ENCODE measurements around the gene TSSC4. TPM values are rescaled to one million over a fixed set of nuclear protein-coding genes. Genes with fewer than 3 reads are reported as not detected.
A peak's percentile ranks its signal among the peaks of the same experiment; 100 is the strongest.

TSSC4 gene
- total RNA-seq, 4 donors from 2014 or later: 37.5 to 62.3 (median 45.1) TPM

DNA sequence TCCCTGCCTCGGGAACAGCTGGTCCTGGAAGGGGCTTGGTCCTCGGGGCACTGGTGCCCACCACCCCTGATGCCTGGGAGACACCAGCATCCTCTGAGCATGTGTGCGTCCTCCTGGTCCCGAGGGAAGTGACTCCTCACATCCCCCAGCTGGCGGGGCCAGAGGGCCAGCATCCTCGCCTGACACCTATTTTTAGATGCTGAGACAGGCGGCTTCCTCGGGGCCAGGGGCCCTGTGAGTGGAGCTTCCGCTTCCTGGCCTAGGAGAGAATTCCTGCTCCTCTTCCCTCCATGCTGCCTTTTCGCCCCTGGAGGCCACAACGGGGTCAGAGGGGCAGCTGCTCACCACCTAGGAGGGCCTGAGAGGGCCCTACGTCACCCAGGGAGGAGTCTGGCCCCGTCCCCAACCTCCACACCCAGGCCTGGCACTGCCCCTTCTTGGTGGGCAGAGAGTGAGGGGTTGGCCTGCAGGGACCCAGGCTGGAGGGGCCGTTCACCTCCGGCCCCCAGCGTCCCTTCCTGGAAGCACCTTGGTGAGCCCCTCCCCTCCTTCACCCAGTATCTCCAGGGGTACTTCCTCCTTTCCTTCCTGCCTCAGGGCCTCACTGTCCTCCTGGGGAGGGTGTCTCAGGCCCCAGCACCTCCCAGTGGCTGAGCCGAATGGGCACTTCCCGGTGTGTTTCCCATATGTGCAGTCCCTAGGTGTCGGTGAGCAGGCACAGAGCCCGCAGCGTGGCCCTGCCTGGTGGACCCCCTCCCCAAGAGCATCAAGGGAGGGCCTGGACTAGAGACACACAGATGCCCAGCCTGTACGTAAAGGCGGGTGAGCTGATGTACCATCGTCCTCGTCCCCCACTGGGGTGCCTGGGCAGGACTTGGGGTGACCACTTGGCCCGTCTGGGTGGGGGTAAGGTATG lies 17.4 kb upstream of the TSSC4 start:
- Histone ChIP-seq H3K4me3 (replicated peaks in 1 of 3) (no peak overlapping the region), H3K9me3 (no peaks in the 10 kb centered on the region), H3K36me3 (no peaks in the 10 kb centered on the region), H3K27ac (peak overlapping the region; percentile 51 to 97 (median 66)), H3K4me1 (peaks cover 61 to 79% of the 10 kb centered on the region in 2 donors), H3K27me3 (no peaks in the 10 kb centered on the region)
- no peak for TF ChIP-seq POLR2A (IDR thresholded peaks at IDR 0.05)
- TF ChIP-seq, protein P1, sequence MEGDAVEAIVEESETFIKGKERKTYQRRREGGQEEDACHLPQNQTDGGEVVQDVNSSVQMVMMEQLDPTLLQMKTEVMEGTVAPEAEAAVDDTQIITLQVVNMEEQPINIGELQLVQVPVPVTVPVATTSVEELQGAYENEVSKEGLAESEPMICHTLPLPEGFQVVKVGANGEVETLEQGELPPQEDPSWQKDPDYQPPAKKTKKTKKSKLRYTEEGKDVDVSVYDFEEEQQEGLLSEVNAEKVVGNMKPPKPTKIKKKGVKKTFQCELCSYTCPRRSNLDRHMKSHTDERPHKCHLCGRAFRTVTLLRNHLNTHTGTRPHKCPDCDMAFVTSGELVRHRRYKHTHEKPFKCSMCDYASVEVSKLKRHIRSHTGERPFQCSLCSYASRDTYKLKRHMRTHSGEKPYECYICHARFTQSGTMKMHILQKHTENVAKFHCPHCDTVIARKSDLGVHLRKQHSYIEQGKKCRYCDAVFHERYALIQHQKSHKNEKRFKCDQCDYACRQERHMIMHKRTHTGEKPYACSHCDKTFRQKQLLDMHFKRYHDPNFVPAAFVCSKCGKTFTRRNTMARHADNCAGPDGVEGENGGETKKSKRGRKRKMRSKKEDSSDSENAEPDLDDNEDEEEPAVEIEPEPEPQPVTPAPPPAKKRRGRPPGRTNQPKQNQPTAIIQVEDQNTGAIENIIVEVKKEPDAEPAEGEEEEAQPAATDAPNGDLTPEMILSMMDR (IDR thresholded peaks at IDR 0.05): no peak
- DNase-seq: peak in 1 of 2 donors; percentile 27
- 54 to 66% methylated on average over 11 to 21 of the region's 26 CpGs for WGBS, 2 donors
- intact Hi-C loops (cut with DNase I): no loop called here

DNA sequence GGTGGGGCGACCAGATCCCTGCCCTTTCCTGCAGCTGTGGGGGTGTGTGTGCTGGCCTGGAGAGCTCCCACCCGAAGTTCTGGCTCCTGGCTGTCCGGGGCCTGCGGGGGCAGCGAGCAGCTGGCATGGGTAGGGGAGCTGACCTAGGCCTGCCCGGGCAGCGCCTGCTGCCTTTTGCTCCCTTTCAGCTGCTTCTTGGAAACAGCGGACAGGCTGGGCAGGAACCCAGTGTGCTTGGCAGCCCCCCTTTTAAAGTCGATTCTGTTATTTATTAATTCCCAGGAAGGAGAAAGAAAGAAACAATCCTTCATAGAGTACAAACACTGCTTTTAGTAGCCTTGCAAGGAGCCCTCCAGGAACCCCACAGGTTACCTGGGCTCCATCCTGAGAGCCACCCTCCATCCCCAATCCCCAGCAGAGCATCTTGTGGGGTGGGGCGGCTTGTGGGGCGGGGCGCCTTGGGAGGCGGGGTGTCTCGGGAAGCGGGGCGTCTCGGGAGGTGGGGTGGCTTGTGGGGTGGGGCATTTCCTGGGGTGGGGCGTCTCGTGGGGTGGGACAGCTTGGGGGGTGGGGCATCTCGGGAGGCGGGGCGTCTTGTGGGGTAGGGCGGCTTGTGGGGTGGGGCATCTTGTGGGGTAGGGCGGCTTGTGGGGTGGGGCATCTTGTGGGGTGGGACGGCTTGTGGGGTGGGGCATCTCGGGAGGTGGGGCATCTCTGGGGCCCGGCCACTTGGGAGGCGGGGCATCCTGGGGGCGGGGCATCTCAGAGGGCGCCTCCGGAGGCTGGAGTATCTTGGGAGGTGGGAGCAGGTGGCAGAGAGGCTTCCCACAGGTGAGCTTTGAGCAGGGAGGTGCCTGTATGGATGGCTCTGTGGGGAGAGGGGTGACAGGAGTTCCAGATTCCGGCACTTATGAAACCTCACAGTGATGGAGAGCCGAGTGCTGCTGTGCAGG lies 16.4 kb upstream of the TSSC4 start:
- Histone ChIP-seq H3K36me3 (no peaks in the 10 kb centered on the region), H3K9me3 (no peaks in the 10 kb centered on the region), H3K4me3 (replicated peaks in 1 of 3) (no peak overlapping the region), H3K27me3 (no peaks in the 10 kb centered on the region), H3K4me1 (peaks cover 61 to 80% of the 10 kb centered on the region in 2 donors), H3K27ac (peak overlapping the region; percentile 51 to 97 (median 66))
- WGBS, 2 donors: 55 to 61% methylated on average over 6 to 20 of the region's 33 CpGs
- DNase-seq: no peak
- TF ChIP-seq, protein P1 (IDR thresholded peaks at IDR 0.05): no peak
- no peak for TF ChIP-seq POLR2A (IDR thresholded peaks at IDR 0.05)
- intact Hi-C loops (cut with DNase I): no loop called here

DNA sequence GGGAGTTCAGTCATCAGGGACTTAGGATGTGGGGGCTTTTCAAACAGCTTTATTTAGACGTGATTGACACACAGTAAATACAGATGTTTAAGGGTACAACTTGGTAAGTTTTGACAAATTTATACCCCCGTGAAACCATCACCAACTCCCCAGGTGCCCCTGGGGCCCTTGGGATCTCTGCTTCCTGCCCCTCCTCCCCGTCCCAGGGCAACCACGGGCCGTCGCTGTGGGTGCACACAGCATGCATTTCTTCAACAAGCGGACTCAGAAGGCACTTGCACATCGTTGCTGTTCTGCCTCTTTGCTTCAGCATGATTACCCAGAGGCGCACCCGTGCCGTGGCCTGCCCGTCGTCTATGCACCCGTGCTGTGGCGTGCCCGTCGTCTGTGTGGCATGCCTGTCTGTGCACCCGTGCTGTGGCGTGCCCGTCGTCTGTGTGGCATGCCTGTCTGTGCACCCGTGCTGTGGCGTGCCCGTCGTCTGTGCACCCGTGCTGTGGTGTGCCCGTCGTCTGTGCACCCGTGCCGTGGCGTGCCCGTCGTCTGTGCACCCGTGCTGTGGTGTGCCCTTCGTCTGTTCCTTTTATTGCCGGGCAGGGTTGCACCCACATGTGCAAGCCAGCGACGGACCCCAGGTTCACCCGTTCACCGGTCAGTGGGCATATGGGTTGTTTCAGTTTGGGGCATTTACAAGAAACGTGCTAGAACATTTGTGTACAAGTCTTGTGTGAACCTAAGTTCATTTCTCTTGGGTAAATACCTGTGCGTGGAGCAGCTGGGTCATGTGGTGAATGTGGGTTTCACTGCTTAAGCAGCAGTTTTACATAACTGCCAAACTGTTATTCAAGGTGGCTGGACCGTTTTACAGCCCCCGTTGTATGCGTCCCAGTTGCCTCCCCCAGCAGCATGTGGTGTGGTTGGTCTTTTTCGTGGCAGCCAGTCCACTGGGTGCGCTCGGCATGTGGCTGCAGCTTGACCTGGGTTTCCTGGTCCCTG lies 15.1 kb upstream of the TSSC4 start:
- Histone ChIP-seq H3K4me1 (peaks cover 59 to 80% of the 10 kb centered on the region in 2 donors), H3K4me3 (replicated peaks in 1 of 3) (no peak overlapping the region), H3K27me3 (no peaks in the 10 kb centered on the region), H3K27ac (no peak overlapping the region), H3K9me3 (no peaks in the 10 kb centered on the region), H3K36me3 (peaks cover 0 to 1% of the 10 kb centered on the region in 2 donors)
- TF ChIP-seq, protein P1 (IDR thresholded peaks at IDR 0.05): no peak
- no peak for TF ChIP-seq POLR2A (IDR thresholded peaks at IDR 0.05)
- DNase-seq: no peak
- 80 to 86% methylated on average over 31 to 36 of the region's 48 CpGs for WGBS, 2 donors
- intact Hi-C loops (cut with DNase I): no loop called here

DNA sequence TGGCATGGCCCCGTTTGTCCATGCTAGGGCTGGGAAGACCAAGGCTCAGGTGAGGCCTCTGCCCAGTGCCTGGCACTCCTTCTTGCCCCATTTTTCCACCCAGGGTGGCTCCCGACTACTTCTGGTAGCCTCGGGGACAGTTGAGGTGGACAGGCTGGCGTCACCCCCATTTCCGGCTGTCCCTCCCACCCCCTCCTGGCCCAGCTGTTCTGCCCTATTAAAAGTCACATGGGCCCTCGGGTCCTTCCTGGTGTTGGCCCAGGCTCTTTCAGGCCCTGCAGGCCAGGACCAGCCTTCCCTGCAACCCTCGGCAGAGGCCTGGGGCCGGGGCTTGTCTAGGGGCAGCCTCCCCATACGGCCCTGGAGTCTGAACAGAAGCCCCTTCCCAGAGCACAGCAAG lies 14.0 kb upstream of the TSSC4 start:
- H3K4me3 ChIP-seq (replicated peaks in 1 of 3): no peak overlapping the region
- DNase-seq: no peak
- TF ChIP-seq, protein P1 (IDR thresholded peaks at IDR 0.05): no peak
- TF ChIP-seq POLR2A (IDR thresholded peaks at IDR 0.05): no peak
- no peaks in the 10 kb centered on the region for H3K9me3 ChIP-seq
- peak overlapping the region; percentile 10 to 58 (median 44) for H3K27ac ChIP-seq
- intact Hi-C loops (cut with DNase I): no loop called here
- WGBS, 2 donors: 49 to 63% methylated on average over 6 to 8 of the region's 9 CpGs
- H3K27me3 ChIP-seq: no peaks in the 10 kb centered on the region
- peaks cover 3 to 11% of the 10 kb centered on the region in 2 donors for H3K36me3 ChIP-seq
- H3K4me1 ChIP-seq: peaks cover 56 to 78% of the 10 kb centered on the region in 2 donors
